Measurements from ENCODE around the gene GDE1.

GRCh38 chr16:19522760-19523159 is 862 bp upstream of the GDE1 start:
- TF ChIP-seq POLR2AphosphoS5 (IDR thresholded peaks at IDR 0.05) (no peak), POLR2A (IDR thresholded peaks at IDR 0.05) (no peak)
- TF ChIP-seq, protein P1, sequence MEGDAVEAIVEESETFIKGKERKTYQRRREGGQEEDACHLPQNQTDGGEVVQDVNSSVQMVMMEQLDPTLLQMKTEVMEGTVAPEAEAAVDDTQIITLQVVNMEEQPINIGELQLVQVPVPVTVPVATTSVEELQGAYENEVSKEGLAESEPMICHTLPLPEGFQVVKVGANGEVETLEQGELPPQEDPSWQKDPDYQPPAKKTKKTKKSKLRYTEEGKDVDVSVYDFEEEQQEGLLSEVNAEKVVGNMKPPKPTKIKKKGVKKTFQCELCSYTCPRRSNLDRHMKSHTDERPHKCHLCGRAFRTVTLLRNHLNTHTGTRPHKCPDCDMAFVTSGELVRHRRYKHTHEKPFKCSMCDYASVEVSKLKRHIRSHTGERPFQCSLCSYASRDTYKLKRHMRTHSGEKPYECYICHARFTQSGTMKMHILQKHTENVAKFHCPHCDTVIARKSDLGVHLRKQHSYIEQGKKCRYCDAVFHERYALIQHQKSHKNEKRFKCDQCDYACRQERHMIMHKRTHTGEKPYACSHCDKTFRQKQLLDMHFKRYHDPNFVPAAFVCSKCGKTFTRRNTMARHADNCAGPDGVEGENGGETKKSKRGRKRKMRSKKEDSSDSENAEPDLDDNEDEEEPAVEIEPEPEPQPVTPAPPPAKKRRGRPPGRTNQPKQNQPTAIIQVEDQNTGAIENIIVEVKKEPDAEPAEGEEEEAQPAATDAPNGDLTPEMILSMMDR (IDR thresholded peaks at IDR 0.05) = no peak

Measured in breast epithelium (tissue), 3 donors.